AG10803 (cell line): ENCODE data around the gene SPATA16.
"Not testable (repeated sequence)": the region's sequence is repeated elsewhere in the genome, so short reads cannot be mapped to it uniquely, and the experiment has no call there.

Source experiments
- DNase-seq: peaks from one replicate; pipeline ENCODE4 v3.0.0; 2010; ENCODE audit warnings: low read depth
- H3K4me3 ChIP-seq: 2 replicates; pipeline ENCODE4 v1.5.1; 2011; ENCODE audit warnings: mild to moderate bottlenecking, low read length, control low read depth
- TF ChIP-seq, protein P1 (sequence below): conservative IDR thresholded peaks from 2 replicates; pipeline ENCODE4 v1.5.1; 2011; ENCODE audit warnings: mild to moderate bottlenecking, low read length, control low read depth, inconsistent platforms

SPATA16 gene

DNA sequence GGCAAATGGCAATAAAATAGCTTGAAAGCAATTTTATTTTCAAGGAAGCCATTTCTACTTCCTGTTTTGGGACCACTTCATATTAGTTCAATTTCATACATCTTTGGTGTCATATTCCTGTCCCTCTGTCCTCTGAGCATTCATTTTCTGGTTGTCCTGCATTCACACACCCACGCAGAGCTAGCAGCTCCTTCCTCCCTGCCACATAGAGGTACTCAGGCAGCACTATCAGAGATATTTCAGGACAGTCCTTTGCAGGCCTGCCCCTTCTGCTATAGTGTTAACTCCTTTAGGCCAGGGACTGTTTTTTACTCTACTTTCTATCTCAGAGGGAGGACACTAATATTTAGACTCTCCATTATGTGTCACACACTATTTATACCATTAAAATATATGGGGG is 258.5 kb downstream of the SPATA16 start:
- no peak overlapping the region for H3K4me3 ChIP-seq
- TF ChIP-seq, protein P1, sequence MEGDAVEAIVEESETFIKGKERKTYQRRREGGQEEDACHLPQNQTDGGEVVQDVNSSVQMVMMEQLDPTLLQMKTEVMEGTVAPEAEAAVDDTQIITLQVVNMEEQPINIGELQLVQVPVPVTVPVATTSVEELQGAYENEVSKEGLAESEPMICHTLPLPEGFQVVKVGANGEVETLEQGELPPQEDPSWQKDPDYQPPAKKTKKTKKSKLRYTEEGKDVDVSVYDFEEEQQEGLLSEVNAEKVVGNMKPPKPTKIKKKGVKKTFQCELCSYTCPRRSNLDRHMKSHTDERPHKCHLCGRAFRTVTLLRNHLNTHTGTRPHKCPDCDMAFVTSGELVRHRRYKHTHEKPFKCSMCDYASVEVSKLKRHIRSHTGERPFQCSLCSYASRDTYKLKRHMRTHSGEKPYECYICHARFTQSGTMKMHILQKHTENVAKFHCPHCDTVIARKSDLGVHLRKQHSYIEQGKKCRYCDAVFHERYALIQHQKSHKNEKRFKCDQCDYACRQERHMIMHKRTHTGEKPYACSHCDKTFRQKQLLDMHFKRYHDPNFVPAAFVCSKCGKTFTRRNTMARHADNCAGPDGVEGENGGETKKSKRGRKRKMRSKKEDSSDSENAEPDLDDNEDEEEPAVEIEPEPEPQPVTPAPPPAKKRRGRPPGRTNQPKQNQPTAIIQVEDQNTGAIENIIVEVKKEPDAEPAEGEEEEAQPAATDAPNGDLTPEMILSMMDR = no peak
- no peak for DNase-seq

DNA sequence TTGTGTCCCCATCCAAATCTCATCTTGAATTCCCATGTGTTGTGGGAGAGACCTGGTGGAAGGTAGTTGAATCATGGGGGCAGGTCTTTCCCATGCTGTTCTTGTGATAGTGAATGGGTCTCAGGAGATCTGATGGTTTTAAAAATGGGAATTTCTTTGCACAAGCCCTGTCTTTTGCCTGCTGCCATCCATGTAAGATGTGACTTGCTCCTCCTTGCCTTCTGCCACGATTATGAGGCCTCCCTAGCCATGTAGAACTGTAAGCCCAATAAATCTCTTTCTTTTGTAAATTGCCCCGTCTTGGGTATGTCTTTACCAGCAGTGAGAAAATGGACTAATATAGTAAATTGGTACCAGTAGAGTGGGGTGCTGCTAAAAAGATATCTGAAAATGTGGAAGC is 261.7 kb downstream of the SPATA16 start:
- H3K4me3 ChIP-seq, DNase-seq: not testable (repeated sequence)

DNA sequence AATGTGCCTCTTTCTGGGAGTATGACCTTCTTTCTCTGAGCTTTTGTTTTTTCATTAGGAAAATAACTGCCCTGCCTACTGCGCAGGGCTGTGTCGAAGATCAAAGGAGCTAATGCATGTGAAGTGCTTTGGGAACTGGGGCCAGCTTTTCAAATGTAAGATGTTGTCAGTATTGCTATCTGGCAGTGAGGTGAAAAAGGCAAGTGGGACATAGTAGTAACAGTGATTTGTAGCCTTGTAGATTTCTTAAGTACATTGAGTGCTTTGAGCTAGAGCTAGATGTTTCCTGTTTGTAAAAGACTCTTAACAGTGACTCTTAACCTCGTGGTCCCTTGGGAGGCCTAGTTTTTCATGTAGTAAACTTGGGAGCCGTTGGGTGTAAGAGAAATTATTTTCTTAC is 264.0 kb downstream of the SPATA16 start:
- no peak overlapping the region for H3K4me3 ChIP-seq
- no peak for DNase-seq
- TF ChIP-seq, protein P1 = no peak

DNA sequence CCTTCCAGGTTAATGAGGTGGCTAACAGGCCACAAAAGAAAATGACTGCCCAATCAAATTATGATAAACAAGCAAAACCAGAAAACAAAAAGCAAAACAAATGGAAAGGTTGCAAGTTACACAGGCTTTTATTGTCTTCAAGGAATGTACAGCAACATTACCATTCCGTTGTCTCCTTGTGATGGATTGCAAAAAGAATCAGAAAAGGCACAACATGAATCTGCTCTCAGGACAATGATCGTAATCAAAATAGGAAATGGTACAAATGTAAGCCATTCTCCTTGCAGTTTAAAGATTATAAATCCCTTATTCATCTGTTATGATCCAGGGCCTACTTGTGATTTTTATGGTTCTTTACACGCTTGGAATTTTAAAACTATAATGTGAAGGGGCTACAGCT is 264.7 kb downstream of the SPATA16 start:
- no peak overlapping the region for H3K4me3 ChIP-seq
- no peak for DNase-seq
- TF ChIP-seq, protein P1 = no peak

DNA sequence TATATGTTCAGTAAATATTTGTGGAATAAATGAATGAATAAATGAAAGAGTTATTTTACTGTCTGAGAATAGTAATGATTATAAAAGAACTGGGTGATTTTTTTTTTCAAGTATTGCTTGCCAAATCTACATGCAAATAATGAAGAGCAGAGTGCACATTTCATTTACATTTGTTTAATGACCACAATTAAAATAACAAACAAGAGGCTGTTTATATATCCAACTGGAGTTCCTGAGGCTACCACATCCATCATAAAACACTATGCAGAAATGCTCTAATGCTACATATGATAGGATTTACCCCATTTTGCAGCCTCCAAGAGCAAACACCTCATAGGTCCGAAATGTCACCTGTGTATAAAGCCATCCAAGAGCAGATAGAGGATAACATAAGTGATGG is 266.0 kb downstream of the SPATA16 start:
- TF ChIP-seq, protein P1 = no peak
- H3K4me3 ChIP-seq = no peak overlapping the region
- no peak for DNase-seq

DNA sequence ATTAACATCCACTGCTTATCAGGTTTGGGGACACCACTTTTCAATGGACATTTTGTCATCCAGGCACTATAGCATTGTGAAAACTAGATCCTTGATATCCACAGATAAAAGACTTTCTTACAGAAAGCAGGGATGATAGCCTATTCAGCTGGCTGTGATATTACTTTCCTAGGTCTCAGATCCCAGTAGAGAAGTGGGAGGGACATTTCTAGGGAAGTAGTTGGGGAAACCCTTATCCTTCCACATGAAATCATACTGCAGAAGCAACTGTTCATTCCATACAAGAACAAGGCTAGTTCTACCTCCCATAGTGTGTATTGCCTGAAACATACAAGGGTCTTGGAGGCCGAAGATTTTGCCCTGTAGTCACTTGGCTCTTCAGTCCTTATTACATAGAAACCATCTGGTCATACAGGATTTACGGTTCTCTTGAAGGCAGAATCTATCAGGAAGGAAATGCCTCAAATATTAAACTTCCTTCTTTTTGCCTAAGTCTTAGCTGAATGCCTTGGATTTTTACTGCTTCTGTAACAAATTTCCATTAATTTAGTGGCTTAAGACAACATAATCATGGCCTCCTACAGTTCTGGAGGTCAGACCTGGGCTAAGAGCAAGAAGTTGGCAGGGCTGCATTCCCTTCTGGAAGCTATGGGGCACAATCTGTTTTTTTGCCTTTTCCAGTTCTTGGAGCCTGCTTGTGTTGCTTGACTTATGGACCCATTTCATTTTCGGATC is 271.1 kb downstream of the SPATA16 start:
- H3K4me3 ChIP-seq = no peak overlapping the region
- no peak for DNase-seq
- TF ChIP-seq, protein P1 = no peak

DNA sequence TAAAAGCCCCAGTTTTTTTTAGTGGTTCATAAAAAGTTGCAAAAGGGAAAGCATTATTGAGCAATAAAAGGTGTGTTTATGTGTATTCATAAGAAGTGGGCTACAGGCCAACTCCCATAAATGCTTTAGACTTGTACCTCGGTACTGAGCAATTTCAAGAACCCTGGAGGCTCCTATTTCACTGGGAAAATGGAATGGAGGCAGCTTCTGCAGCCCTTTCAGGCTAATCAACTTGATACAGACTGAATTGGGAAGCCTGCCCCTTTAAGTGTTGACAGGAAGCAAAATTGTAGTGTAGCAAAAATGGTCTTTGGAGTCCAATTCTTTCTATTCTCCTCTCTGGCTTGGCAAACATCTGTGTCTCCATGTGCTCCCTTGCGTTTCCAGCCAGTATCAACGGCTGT is 271.7 kb downstream of the SPATA16 start:
- peak; percentile 12 for DNase-seq

More for the DNA sequence above, 271.7 kb downstream of the SPATA16 start:
- H3K4me3 ChIP-seq = no peak overlapping the region
- TF ChIP-seq, protein P1 = no peak
